MM.1S (cell line): Measurements from ENCODE around the gene HSPB6.
"Not testable (repeated sequence)": the region's sequence is repeated elsewhere in the genome, so short reads cannot be mapped to it uniquely, and the experiment has no call there.

ENCODE experiments used
- DNase-seq: peaks from one replicate; pipeline ENCODE4 v3.0.0-alpha.2; 2015
- H2AFZ ChIP-seq: fragments of 300-600 bp; sonication (generic); 2 replicates; pipeline ENCODE4 v1.6.0; 2016; ENCODE audit warnings: antibody characterized with exemption, low read length
- H3F3A ChIP-seq: fragments of 300-600 bp; sonication (generic); 2 replicates; pipeline ENCODE4 v1.6.1; 2016; ENCODE audit warnings: mild to moderate bottlenecking, antibody characterized with exemption, low read length, moderate library complexity, mixed read lengths; ENCODE audit not compliant: insufficient read depth
- H3K27ac ChIP-seq: fragments of 300-600 bp; sonication (generic); 2 replicates; pipeline ENCODE4 v1.5.1; 2016; ENCODE audit warnings: mild to moderate bottlenecking, low read length
- H3K27me3 ChIP-seq: fragments of 300-600 bp; sonication (generic); replicated peaks from 2 replicates; pipeline ENCODE4 v1.6.0; 2016; ENCODE audit warnings: low read length; ENCODE audit not compliant: insufficient read depth
- H3K36me3 ChIP-seq: fragments of 300-600 bp; sonication (generic); replicated peaks from 2 replicates; pipeline ENCODE4 v1.6.1; 2016; ENCODE audit warnings: mild to moderate bottlenecking, low read length, mixed read lengths; ENCODE audit not compliant: insufficient read depth
- H3K4me1 ChIP-seq: fragments of 300-600 bp; sonication (generic); 2 replicates; pipeline ENCODE4 v1.6.1; 2016; ENCODE audit warnings: low read length, mixed read lengths
- H3K4me2 ChIP-seq: fragments of 300-600 bp; sonication (generic); 2 replicates; pipeline ENCODE4 v1.6.0; 2016; ENCODE audit warnings: low read depth, low read length
- H3K4me3 ChIP-seq: fragments of 300-600 bp; sonication (generic); 2 replicates; pipeline ENCODE4 v1.5.1; 2016; ENCODE audit warnings: low read length, mixed read lengths
- H3K79me2 ChIP-seq: fragments of 300-600 bp; sonication (generic); 2 replicates; pipeline ENCODE4 v1.6.1; 2016; ENCODE audit warnings: mixed run types, low read length, mixed read lengths
- H3K9ac ChIP-seq: fragments of 300-600 bp; sonication (generic); 2 replicates; pipeline ENCODE4 v1.6.1; 2016; ENCODE audit warnings: low read length, mixed read lengths
- H3K9me2 ChIP-seq: fragments of 300-600 bp; sonication (generic); replicated peaks from 2 replicates; pipeline ENCODE4 v1.6.1; 2016; ENCODE audit warnings: mild to moderate bottlenecking, low read length, mixed read lengths; ENCODE audit not compliant: insufficient read depth
- H3K9me3 ChIP-seq: fragments of 300-600 bp; sonication (generic); replicated peaks from 2 replicates; pipeline ENCODE4 v1.6.1; 2016; ENCODE audit warnings: mild to moderate bottlenecking, low read length, mixed read lengths; ENCODE audit not compliant: insufficient read depth
- H4K20me1 ChIP-seq: fragments of 300-600 bp; sonication (generic); 2 replicates; pipeline ENCODE4 v1.6.1; 2016; ENCODE audit warnings: mild to moderate bottlenecking, low read length, moderate library complexity, mixed read lengths; ENCODE audit not compliant: insufficient read depth
- EZH2 ChIP-seq: fragments of 300-600 bp; sonication (generic); optimal IDR thresholded peaks from 2 replicates; pipeline ENCODE3; 2017; ENCODE audit warnings: low read depth, mild to moderate bottlenecking, antibody characterized with exemption, low read length, mixed read lengths
- EZH2phosphoT487 ChIP-seq: fragments of 300-600 bp; sonication (generic); IDR thresholded peaks from 2 replicates; pipeline ENCODE4 v1.6.1; 2018; ENCODE audit warnings: antibody characterized with exemption, low read length
- TF ChIP-seq, protein P1 (sequence below): fragments of 300-600 bp; sonication (generic); IDR thresholded peaks from 2 replicates; pipeline ENCODE4 v1.5.1; 2016; ENCODE audit warnings: antibody characterized with exemption, low read length, mixed read lengths

The HSPB6 gene

DNA sequence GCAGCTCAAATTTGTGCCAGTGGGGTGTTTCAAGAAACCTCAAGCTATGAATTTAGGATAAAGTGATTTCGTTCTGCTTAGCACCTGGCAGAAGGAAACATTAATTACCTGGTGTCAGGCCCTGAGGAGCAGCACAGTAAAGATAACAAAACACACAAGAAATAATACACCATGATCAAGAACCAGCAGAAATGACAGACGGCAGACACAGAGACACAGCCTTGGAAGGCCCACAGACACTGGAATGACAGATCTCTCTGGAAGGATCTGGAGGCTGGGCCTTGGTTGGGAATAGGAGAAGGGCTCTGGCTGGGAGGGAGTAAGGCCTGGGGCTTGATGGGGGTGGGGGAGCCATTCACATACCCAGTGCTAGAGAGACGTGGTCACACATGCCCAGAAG, 45.0 kb upstream of the HSPB6 start:
- Histone ChIP-seq H3F3A (no peaks in the 10 kb centered on the region), H3K4me3 (no peak overlapping the region), H3K27ac (no peak overlapping the region), H3K79me2 (no peaks in the 10 kb centered on the region), H3K4me2 (no peak overlapping the region), H2AFZ (no peak overlapping the region), H3K9me3 (no peaks in the 10 kb centered on the region), H4K20me1 (no peaks in the 10 kb centered on the region), H3K9me2 (no peaks in the 10 kb centered on the region), H3K9ac (no peak overlapping the region), H3K27me3 (peaks cover 81% of the 10 kb centered on the region), H3K36me3 (no peaks in the 10 kb centered on the region), H3K4me1 (no peaks in the 10 kb centered on the region)
- TF ChIP-seq, protein P1, sequence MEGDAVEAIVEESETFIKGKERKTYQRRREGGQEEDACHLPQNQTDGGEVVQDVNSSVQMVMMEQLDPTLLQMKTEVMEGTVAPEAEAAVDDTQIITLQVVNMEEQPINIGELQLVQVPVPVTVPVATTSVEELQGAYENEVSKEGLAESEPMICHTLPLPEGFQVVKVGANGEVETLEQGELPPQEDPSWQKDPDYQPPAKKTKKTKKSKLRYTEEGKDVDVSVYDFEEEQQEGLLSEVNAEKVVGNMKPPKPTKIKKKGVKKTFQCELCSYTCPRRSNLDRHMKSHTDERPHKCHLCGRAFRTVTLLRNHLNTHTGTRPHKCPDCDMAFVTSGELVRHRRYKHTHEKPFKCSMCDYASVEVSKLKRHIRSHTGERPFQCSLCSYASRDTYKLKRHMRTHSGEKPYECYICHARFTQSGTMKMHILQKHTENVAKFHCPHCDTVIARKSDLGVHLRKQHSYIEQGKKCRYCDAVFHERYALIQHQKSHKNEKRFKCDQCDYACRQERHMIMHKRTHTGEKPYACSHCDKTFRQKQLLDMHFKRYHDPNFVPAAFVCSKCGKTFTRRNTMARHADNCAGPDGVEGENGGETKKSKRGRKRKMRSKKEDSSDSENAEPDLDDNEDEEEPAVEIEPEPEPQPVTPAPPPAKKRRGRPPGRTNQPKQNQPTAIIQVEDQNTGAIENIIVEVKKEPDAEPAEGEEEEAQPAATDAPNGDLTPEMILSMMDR, result no peak
- TF ChIP-seq EZH2phosphoT487 (no peak), EZH2 (no peak)
- no peak for DNase-seq

DNA sequence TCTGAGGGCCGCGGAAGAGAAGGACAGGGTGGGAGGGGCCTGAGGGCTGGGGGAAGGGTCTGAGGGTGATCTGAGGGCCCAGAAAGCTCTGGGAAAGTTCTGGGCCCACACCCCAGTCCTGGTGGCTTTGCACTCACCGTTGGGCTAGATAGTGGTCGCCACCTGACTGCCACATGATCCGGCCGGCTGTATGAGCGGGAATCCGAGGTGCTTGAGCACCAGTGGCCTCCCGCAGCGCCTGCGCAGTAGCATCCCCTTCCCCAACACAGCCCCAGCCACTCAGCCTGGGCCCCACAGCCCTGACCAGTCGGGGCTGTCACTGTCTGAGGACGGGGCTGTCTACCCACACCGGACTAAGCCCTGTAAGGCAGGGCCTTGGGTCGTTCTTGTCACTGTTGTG, 40.8 kb upstream of the HSPB6 start:
- DNase-seq, result no peak
- Histone ChIP-seq H2AFZ (no peak overlapping the region), H3K27me3 (peaks cover 73% of the 10 kb centered on the region), H3K9ac (no peak overlapping the region), H3K79me2 (no peaks in the 10 kb centered on the region), H3K27ac (no peak overlapping the region), H3K9me3 (no peaks in the 10 kb centered on the region), H4K20me1 (no peaks in the 10 kb centered on the region), H3K4me2 (no peak overlapping the region), H3K4me1 (no peaks in the 10 kb centered on the region), H3K9me2 (no peaks in the 10 kb centered on the region), H3F3A (no peaks in the 10 kb centered on the region), H3K4me3 (no peak overlapping the region), H3K36me3 (no peaks in the 10 kb centered on the region)
- TF ChIP-seq EZH2, result no peak
- TF ChIP-seq, protein P1, result no peak
- no peak for TF ChIP-seq EZH2phosphoT487

DNA sequence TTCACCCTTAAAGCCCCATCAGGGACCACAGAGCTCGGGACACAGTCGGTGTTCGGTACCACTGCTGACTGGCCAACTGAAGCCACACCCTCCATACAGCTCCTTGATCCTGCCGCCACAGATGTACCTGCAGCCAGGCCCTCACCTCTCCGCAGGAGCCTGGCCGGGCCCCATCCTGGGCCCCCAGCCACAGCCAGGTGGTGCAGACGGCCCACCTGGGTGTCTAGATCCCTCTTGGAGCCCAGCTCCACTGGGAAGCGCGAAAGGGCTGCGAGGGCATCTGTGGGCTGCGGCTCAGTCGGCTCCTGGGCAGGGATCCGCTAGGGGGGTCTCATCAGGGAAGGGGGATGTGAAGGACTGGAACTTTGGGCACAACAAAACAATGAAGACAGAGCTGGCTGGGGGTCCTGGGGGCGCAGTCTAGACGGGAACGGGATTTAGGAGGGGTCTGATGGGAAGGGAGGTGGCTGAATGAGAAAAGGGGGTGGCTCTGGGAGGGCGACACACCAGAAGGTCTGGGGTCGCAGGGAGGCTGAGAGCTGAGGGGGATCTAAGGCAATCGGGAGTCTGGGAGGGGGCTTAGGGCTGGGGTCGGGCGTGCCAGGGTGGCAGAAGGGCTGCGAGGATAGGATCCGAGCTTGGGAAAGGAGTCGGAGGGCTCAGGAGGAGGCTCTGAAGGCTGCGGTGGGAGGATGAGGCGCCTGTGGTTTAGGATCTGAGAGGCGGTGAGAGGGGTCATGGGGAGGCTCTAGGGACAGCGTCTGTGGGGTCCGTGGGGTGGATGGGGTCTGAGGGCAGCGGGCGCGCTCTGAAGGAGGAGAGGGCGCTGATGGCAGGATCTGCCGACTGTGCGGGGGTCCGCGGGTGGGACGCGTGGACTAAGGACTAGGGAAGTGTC, 40.1 kb upstream of the HSPB6 start:
- no peaks in the 10 kb centered on the region for H3F3A ChIP-seq
- no peak overlapping the region for H3K4me2 ChIP-seq
- peaks cover 73% of the 10 kb centered on the region for H3K27me3 ChIP-seq
- no peaks in the 10 kb centered on the region for H3K4me1 ChIP-seq
- H2AFZ ChIP-seq, result no peak overlapping the region
- DNase-seq, result no peak
- no peaks in the 10 kb centered on the region for H3K9me2 ChIP-seq
- H3K4me3 ChIP-seq, result no peak overlapping the region
- H3K36me3 ChIP-seq, result no peaks in the 10 kb centered on the region
- H4K20me1 ChIP-seq, result no peaks in the 10 kb centered on the region
- no peaks in the 10 kb centered on the region for H3K9me3 ChIP-seq
- H3K9ac ChIP-seq, result no peak overlapping the region
- TF ChIP-seq, protein P1, result no peak
- TF ChIP-seq EZH2 (no peak), EZH2phosphoT487 (no peak)
- H3K27ac ChIP-seq, result no peak overlapping the region
- H3K79me2 ChIP-seq, result no peaks in the 10 kb centered on the region

DNA sequence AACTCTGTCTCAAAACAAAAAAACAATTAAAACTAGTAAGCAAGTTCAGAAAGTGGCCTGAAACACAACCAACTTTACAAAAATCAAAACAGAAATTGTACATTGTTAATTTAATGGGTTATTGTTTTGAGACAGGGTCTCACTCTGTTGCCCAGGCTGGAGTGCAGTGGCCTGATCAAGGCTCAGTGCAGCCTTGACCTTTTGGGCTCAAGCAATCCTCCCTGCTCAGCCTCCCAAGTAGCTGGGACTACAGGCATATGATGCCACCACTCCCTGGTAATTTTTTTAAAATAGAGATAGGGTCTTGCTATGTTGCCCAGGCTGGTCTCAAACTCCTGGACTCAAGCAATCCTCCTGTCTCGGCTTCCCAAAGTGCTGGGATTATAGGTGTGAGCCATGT, 38.7 kb upstream of the HSPB6 start:
- H2AFZ ChIP-seq, H3K4me3 ChIP-seq, H3K79me2 ChIP-seq, H3K4me2 ChIP-seq, H3K9me3 ChIP-seq, H3K27ac ChIP-seq, H3K9ac ChIP-seq, H3K4me1 ChIP-seq, H3F3A ChIP-seq, H3K36me3 ChIP-seq, DNase-seq, H3K9me2 ChIP-seq, H4K20me1 ChIP-seq: not testable (repeated sequence)
- peaks cover 67% of the 10 kb centered on the region for H3K27me3 ChIP-seq
